GM23338 (cell line): Measurements from ENCODE around the gene MYO1G. TPM values are rescaled to one million over a fixed set of nuclear protein-coding genes. Genes with fewer than 3 reads are reported as not detected.
A peak's percentile ranks its signal among the peaks of the same experiment; 100 is the strongest.

Experiments
- ATAC-seq: fragments of 200-7000 bp; cut with Tn5 transposase; 3 replicates; pipeline ENCODE4 v1.9.1; 2020
- DNase-seq: peaks from one replicate; pipeline ENCODE4 v3.0.0-alpha.2; 2015; ENCODE audit warnings: low spot score
- H2AFZ ChIP-seq: fragments of 200-600 bp; sonication (generic); 2 replicates; pipeline ENCODE4 v1.8.0; 2016; ENCODE audit warnings: antibody characterized with exemption, mild to moderate bottlenecking, moderate library complexity
- H3F3A ChIP-seq: fragments of 200-600 bp; sonication (generic); replicated peaks from 2 replicates; pipeline ENCODE4 v1.8.0; 2017; ENCODE audit warnings: antibody characterized with exemption, mixed run types, low read depth
- H3K27ac ChIP-seq: fragments of 200-600 bp; sonication (generic); 2 replicates; pipeline ENCODE4 v1.6.1; 2016; ENCODE audit warnings: low read depth
- H3K27me3 ChIP-seq: fragments of 200-600 bp; sonication (generic); 2 replicates; pipeline ENCODE4 v1.8.0; 2016; ENCODE audit warnings: mild to moderate bottlenecking, mixed run types, moderate library complexity; ENCODE audit not compliant: insufficient read depth
- H3K36me3 ChIP-seq: fragments of 200-600 bp; sonication (generic); 2 replicates; pipeline ENCODE4 v1.8.0; 2016; ENCODE audit warnings: mild to moderate bottlenecking; ENCODE audit not compliant: insufficient read depth
- H3K4me1 ChIP-seq: fragments of 200-600 bp; sonication (generic); 2 replicates; pipeline ENCODE4 v1.8.0; 2016; ENCODE audit warnings: mild to moderate bottlenecking, moderate library complexity; ENCODE audit not compliant: insufficient read depth
- H3K4me2 ChIP-seq: fragments of 200-600 bp; sonication (generic); 2 replicates; pipeline ENCODE4 v1.7.1; 2017; ENCODE audit warnings: mixed run types
- H3K4me3 ChIP-seq: fragments of 200-600 bp; sonication (generic); 2 replicates; pipeline ENCODE4 v1.6.1; 2016; ENCODE audit warnings: mixed run types
- H3K79me2 ChIP-seq: fragments of 200-600 bp; sonication (generic); replicated peaks from 2 replicates; pipeline ENCODE4 v1.8.0; 2017; ENCODE audit warnings: mild to moderate bottlenecking; ENCODE audit not compliant: insufficient read depth
- H3K9me2 ChIP-seq: fragments of 200-600 bp; sonication (generic); 2 replicates; pipeline ENCODE4 v1.8.0; 2017; ENCODE audit not compliant: insufficient read depth
- H4K20me1 ChIP-seq: fragments of 200-600 bp; sonication (generic); replicated peaks from 2 replicates; pipeline ENCODE4 v1.8.0; 2017; ENCODE audit warnings: mild to moderate bottlenecking; ENCODE audit not compliant: insufficient read depth
- H3K27ac Mint-ChIP-seq: 2 replicates; pipeline ENCODE4 v1.8.0; 2020; ENCODE audit warnings: inconsistent platforms, mild to moderate bottlenecking, moderate library complexity, mixed read lengths
- H3K27me3 Mint-ChIP-seq: 3 replicates; pipeline ENCODE4 v1.8.0; 2022; ENCODE audit warnings: low read depth, mild to moderate bottlenecking, moderate library complexity, mixed read lengths, inconsistent platforms; ENCODE audit not compliant: insufficient read depth, poor library complexity
- H3K36me3 Mint-ChIP-seq: 3 replicates; pipeline ENCODE4 v1.8.0; 2021; ENCODE audit warnings: low read depth, mild to moderate bottlenecking, inconsistent platforms, moderate library complexity, mixed read lengths
- H3K4me1 Mint-ChIP-seq: 3 replicates; pipeline ENCODE4 v1.8.0; 2020; ENCODE audit warnings: mild to moderate bottlenecking, inconsistent platforms, mixed read lengths
- H3K4me3 Mint-ChIP-seq: 3 replicates; pipeline ENCODE4 v1.8.0; 2021; ENCODE audit warnings: moderate library complexity, mild to moderate bottlenecking, inconsistent platforms, mixed read lengths
- H3K9me3 Mint-ChIP-seq: 3 replicates; pipeline ENCODE4 v1.8.0; 2020; ENCODE audit warnings: moderate library complexity, mild to moderate bottlenecking, inconsistent platforms, mixed read lengths
- CTCF ChIP-seq, 2 experiments: fragments of 200-600 bp in 1 of 2; sonication (generic) in 1 of 2; conservative IDR thresholded peaks; 2 replicates each; pipeline versions ENCODE4 v1.5.1 to v1.6.1; 2016 to 2017; ENCODE audit warnings: antibody characterized with exemption in 2 of 2, low read depth in 2 of 2, mild to moderate bottlenecking in 2 of 2, moderate library complexity in 1 of 2
- ETS1 ChIP-seq: IDR thresholded peaks from 2 replicates; pipeline ENCODE4 v1.6.1; 2016; ENCODE audit warnings: antibody characterized with exemption
- EZH2phosphoT487 ChIP-seq: fragments of 200-600 bp; sonication (generic); IDR thresholded peaks from one replicate; pipeline ENCODE4 v1.8.1; 2018; ENCODE audit warnings: antibody characterized with exemption; ENCODE audit not compliant: unreplicated experiment
- POLR2AphosphoS5 ChIP-seq: IDR thresholded peaks from 2 replicates; pipeline ENCODE4 v1.6.1; 2016; ENCODE audit warnings: antibody characterized with exemption, low read depth
- REST ChIP-seq: IDR thresholded peaks from one replicate; pipeline ENCODE4 v1.6.1; 2018; ENCODE audit warnings: antibody characterized with exemption; ENCODE audit not compliant: unreplicated experiment
- polyA plus RNA-seq: library from polyadenylated mRNA; unstranded; fragments of >200 nt; fragmentation: Nextera tagmentation; extraction: Ambion mirVana; gene quantifications from 2 replicates; pipeline ENCODE4 v1.2.1, GENCODE V29; 2016
- total RNA-seq: library from RNA; depleted of rRNA; stranded (reverse); fragments of >200 nt; shearing (Covaris generic); gene quantifications from 2 replicates; pipeline ENCODE4 v1.2.3, GENCODE V29; 2014

MYO1G gene
- total and polyA plus RNA-seq, 2 experiments from 2014 or later = 0.10 to 0.11 TPM

GRCh38 chr7:44976746-44977196 is 2.0 kb downstream of the MYO1G start (continued):
- TF ChIP-seq ETS1 = no peak
- TF ChIP-seq CTCF (conservative IDR thresholded peaks at IDR 0.05; ENCODE audit: low read depth in 2 of 2) = no peak
- TF ChIP-seq REST = no peak
- TF ChIP-seq POLR2AphosphoS5 = no peak

- DNase-seq (no peak), ATAC-seq (no peak)
- Histone ChIP-seq H3K9me2 (no peaks in the 10 kb centered on the region), H3K4me2 (no peak overlapping the region), H3K27me3 (no peaks in the 10 kb centered on the region), H3K79me2 (no peaks in the 10 kb centered on the region), H3K4me1 (no peaks in the 10 kb centered on the region), H2AFZ (no peak overlapping the region), H3F3A (0 out of 2 replicates have a peak, but pooled peaks cover 1% of the 10 kb centered on the region), H3K36me3 (0 out of 2 replicates have a peak, but pooled peaks cover 4% of the 10 kb centered on the region), H4K20me1 (no peaks in the 10 kb centered on the region), H3K4me3 (no peak overlapping the region), H3K27ac (no peak overlapping the region)
- Mint-ChIP-seq H3K4me1 (no peaks in the 10 kb centered on the region; the same call in 2 of the 3 replicates), H3K4me3 (no peak overlapping the region), H3K36me3 (peaks cover 12% of the 10 kb centered on the region), H3K27ac (peak overlapping the region; percentile 59; the same call in 1 of the 2 replicates), H3K27me3 (peaks cover 7% of the 10 kb centered on the region), H3K9me3 (no peaks in the 10 kb centered on the region)
- TF ChIP-seq CTCF (conservative IDR thresholded peaks at IDR 0.05; ENCODE audit: low read depth in 2 of 2) (no peak), EZH2phosphoT487 (no peak)
These were observed 2.6 kb downstream of the MYO1G start for GRCh38 chr7:44976040-44976745.
